Measurements from ENCODE around the gene KDM4E.

The KDM4E gene

GRCh38 chr11:95055283-95055897 lies 30.3 kb downstream of the KDM4E start:
- no peak for DNase-seq (ENCODE audit: low read depth in 1 of 2, low spot score in 1 of 2)
- TF ChIP-seq GABPA (IDR thresholded peaks at IDR 0.05; ENCODE audit: low read depth) (no peak), SPI1 (IDR thresholded peaks at IDR 0.05; ENCODE audit: borderline replicate concordance, low read depth) (no peak), REST (IDR thresholded peaks at IDR 0.05; ENCODE audit: insufficient replicate concordance, low read depth) (no peak), POLR2AphosphoS5 (IDR thresholded peaks at IDR 0.05; ENCODE audit: low read depth) (no peak)
- TF ChIP-seq, protein P1, sequence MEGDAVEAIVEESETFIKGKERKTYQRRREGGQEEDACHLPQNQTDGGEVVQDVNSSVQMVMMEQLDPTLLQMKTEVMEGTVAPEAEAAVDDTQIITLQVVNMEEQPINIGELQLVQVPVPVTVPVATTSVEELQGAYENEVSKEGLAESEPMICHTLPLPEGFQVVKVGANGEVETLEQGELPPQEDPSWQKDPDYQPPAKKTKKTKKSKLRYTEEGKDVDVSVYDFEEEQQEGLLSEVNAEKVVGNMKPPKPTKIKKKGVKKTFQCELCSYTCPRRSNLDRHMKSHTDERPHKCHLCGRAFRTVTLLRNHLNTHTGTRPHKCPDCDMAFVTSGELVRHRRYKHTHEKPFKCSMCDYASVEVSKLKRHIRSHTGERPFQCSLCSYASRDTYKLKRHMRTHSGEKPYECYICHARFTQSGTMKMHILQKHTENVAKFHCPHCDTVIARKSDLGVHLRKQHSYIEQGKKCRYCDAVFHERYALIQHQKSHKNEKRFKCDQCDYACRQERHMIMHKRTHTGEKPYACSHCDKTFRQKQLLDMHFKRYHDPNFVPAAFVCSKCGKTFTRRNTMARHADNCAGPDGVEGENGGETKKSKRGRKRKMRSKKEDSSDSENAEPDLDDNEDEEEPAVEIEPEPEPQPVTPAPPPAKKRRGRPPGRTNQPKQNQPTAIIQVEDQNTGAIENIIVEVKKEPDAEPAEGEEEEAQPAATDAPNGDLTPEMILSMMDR (IDR thresholded peaks at IDR 0.05; ENCODE audit: insufficient read depth, low read length) = no peak
- Histone ChIP-seq H3K27ac (replicated peaks) (no peak overlapping the region), H3K4me3 (replicated peaks; ENCODE audit: insufficient read depth, low read length) (no peak overlapping the region), H3K27me3 (ENCODE audit: insufficient read depth, poor library complexity, severe bottlenecking) (no peaks in the 10 kb centered on the region)

- TF ChIP-seq, protein P1 (IDR thresholded peaks at IDR 0.05; ENCODE audit: insufficient read depth, low read length) = no peak
- TF ChIP-seq POLR2AphosphoS5 (IDR thresholded peaks at IDR 0.05; ENCODE audit: low read depth) (no peak), REST (IDR thresholded peaks at IDR 0.05; ENCODE audit: insufficient replicate concordance, low read depth) (no peak), GABPA (IDR thresholded peaks at IDR 0.05; ENCODE audit: low read depth) (no peak), SPI1 (IDR thresholded peaks at IDR 0.05; ENCODE audit: borderline replicate concordance, low read depth) (no peak)
- no peaks in the 10 kb centered on the region for H3K27me3 ChIP-seq (ENCODE audit: insufficient read depth, poor library complexity, severe bottlenecking)
- no peak overlapping the region for H3K27ac ChIP-seq (replicated peaks)
- H3K4me3 ChIP-seq (replicated peaks; ENCODE audit: insufficient read depth, low read length) = no peak overlapping the region
- DNase-seq (ENCODE audit: low read depth in 1 of 2, low spot score in 1 of 2) = no peak
Observed at GRCh38 chr11:95057959-95058358, 32.9 kb downstream of the KDM4E start.

DNA sequence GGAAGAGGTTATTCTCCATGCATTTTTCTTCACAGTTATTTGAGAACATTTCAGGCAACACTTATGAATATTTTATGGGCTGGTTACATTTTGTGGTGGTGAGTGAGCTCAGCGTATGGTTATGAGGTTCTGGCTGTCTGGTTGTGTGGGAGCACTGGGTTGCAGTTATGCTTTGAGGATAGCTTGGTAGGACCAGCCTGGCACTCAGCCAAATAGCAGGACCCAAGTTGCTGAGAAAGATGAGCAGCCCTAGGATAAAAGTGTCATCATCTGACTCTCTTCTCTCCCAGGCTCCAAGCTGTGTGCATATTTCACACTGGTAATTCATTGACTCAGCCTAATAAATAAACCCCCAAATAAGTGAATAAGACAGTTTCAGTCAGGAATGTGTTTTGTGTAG lies 33.6 kb downstream of the KDM4E start:
- Histone ChIP-seq H3K4me3 (replicated peaks; ENCODE audit: insufficient read depth, low read length) (no peak overlapping the region), H3K27ac (replicated peaks) (no peak overlapping the region), H3K27me3 (ENCODE audit: insufficient read depth, poor library complexity, severe bottlenecking) (no peaks in the 10 kb centered on the region)
- TF ChIP-seq, protein P1 (IDR thresholded peaks at IDR 0.05; ENCODE audit: insufficient read depth, low read length) = no peak
- no peak for TF ChIP-seq POLR2AphosphoS5 (IDR thresholded peaks at IDR 0.05; ENCODE audit: low read depth)
- TF ChIP-seq SPI1 (IDR thresholded peaks at IDR 0.05; ENCODE audit: borderline replicate concordance, low read depth) = no peak
- TF ChIP-seq REST (IDR thresholded peaks at IDR 0.05; ENCODE audit: insufficient replicate concordance, low read depth) = no peak
- TF ChIP-seq GABPA (IDR thresholded peaks at IDR 0.05; ENCODE audit: low read depth) = no peak
- DNase-seq (ENCODE audit: low read depth in 1 of 2, low spot score in 1 of 2) = no peak

Data from HL-60 (cell line).